Gastrocnemius medialis (tissue), 4 donors: ENCODE measurements around the gene CXCL5. TPM values are rescaled to one million over a fixed set of nuclear protein-coding genes. Genes with fewer than 3 reads are reported as not detected.

ENCODE experiments used
- ATAC-seq, 2 donors: fragments of 150-250 bp; one replicate each; pipeline ENCODE4 v1.9.1; 2016
- DNase-seq, 2 donors: peaks; one replicate each; pipeline ENCODE4 v3.0.0-alpha.2; 2019
- H3K27ac ChIP-seq, 4 donors: fragments of 200-600 bp; sonication (generic); 1 replicate in 1 of 4; 2 replicates in 3 of 4; pipeline ENCODE4 v1.5.1; 2016 to 2018; ENCODE audit warnings: mild to moderate bottlenecking in 2 of 4, moderate library complexity in 1 of 4
- H3K27me3 ChIP-seq, 3 donors: fragments of 200-600 bp; sonication (generic) in 2 of 3; 1 replicate in 1 of 3; 2 replicates in 2 of 3; pipeline versions ENCODE4 v1.5.1 to v1.6.0; 2016 to 2019; ENCODE audit warnings: mild to moderate bottlenecking in 1 of 3, moderate library complexity in 1 of 3
- H3K36me3 ChIP-seq, 2 donors: fragments of 200-600 bp; sonication (generic) in 1 of 2; one replicate each; pipeline ENCODE4 v1.5.1; 2017 to 2018
- H3K4me1 ChIP-seq, 2 donors: fragments of 200-600 bp; sonication (generic) in 1 of 2; one replicate each; pipeline ENCODE4 v1.5.1; 2016 to 2017; ENCODE audit warnings: mild to moderate bottlenecking in 2 of 2
- H3K4me3 ChIP-seq, 4 donors: fragments of 200-600 bp; sonication (generic) in 3 of 4; 1 replicate in 1 of 4; 2 replicates in 3 of 4; pipeline ENCODE4 v1.5.1; 2016 to 2019; ENCODE audit warnings: mild to moderate bottlenecking in 2 of 4
- H3K9me3 ChIP-seq, 3 donors: fragments of 200-600 bp; sonication (generic) in 2 of 3; 1 replicate in 1 of 3; 2 replicates in 2 of 3; pipeline ENCODE4 v1.5.1; 2016 to 2019
- CTCF ChIP-seq, 5 experiments: fragments of 450-650 bp in 3 of 5; fragments of 200-600 bp in 2 of 5; sonication (generic) in 2 of 5; IDR thresholded peaks in 4 of 5; conservative IDR thresholded peaks in 1 of 5; 1 replicate in 4 of 5; 2 replicates in 1 of 5; pipeline ENCODE4 v1.5.1; 2016 to 2019; ENCODE audit warnings: antibody characterized with exemption in 5 of 5, mild to moderate bottlenecking in 3 of 5, moderate library complexity in 3 of 5
- POLR2A ChIP-seq, 2 donors: fragments of 450-650 bp; IDR thresholded peaks; one replicate each; pipeline ENCODE4 v1.6.1; 2017; ENCODE audit warnings: antibody characterized with exemption in 2 of 2, mild to moderate bottlenecking in 2 of 2, moderate library complexity in 2 of 2
- in situ Hi-C, 4 donors: fragments of 200-750 bp; cut with MboI; loops; one replicate each; pipeline versions ENCODE4 v1.15.0 to v1.8.0; 2017; ENCODE audit warnings: low sequenced_read_pairs in 4 of 4
- intact Hi-C: fragments of 100-400 bp; cut with DNase I; formaldehyde crosslinking; loops from one replicate; pipeline ENCODE4 v1.15.1; 2023; ENCODE audit warnings: low total_unique reads
- total RNA-seq, 4 donors: library from RNA; depleted of rRNA; stranded (reverse); fragments of >200 nt; gene quantifications; one replicate each; pipeline versions ENCODE4 v1.1.0 to v1.2.3, GENCODE V29; 2016

The CXCL5 gene
- total RNA-seq, 4 donors from 2014 or later = 0.18 TPM; not detected in 3

GRCh38 chr4:73948990-73949706 is 49.3 kb downstream of the CXCL5 start:
- Histone ChIP-seq H3K4me3 (no peak overlapping the region), H3K9me3 (no peaks in the 10 kb centered on the region), H3K27ac (no peak overlapping the region), H3K36me3 (no peaks in the 10 kb centered on the region), H3K27me3 (peaks cover under 1 to 13% (median 8%) of the 10 kb centered on the region in 3 donors), H3K4me1 (peaks cover 0 to under 1% of the 10 kb centered on the region in 2 donors)
- intact Hi-C loops = no loop called here
- in situ Hi-C loops = no loop called here
- no peak for ATAC-seq
- no peak for DNase-seq
- no peak for TF ChIP-seq POLR2A (IDR thresholded peaks at IDR 0.05)
- no peak for TF ChIP-seq CTCF (IDR thresholded peaks at IDR 0.05 in 4 of 5, conservative IDR thresholded peaks at IDR 0.05 in 1 of 5)

- in situ Hi-C loops (no loop called here), intact Hi-C loops (no loop called here)
- H3K27ac ChIP-seq = no peak overlapping the region
- ATAC-seq (no peak), DNase-seq (no peak)
- H3K27me3 ChIP-seq = peaks cover 7 to 21% (median 15%) of the 10 kb centered on the region in 3 donors
- no peaks in the 10 kb centered on the region for H3K9me3 ChIP-seq
- H3K36me3 ChIP-seq = no peaks in the 10 kb centered on the region
- H3K4me1 ChIP-seq = peaks cover 0 to 5% of the 10 kb centered on the region in 2 donors
- no peak overlapping the region for H3K4me3 ChIP-seq
- TF ChIP-seq CTCF (IDR thresholded peaks at IDR 0.05 in 4 of 5, conservative IDR thresholded peaks at IDR 0.05 in 1 of 5) (no peak), POLR2A (IDR thresholded peaks at IDR 0.05) (no peak)
These were observed 50.2 kb downstream of the CXCL5 start for GRCh38 chr4:73948291-73948690.

GRCh38 chr4:73947239-73947985 is 51.1 kb downstream of the CXCL5 start:
- Histone ChIP-seq H3K4me3 (no peak overlapping the region), H3K9me3 (no peaks in the 10 kb centered on the region), H3K4me1 (peaks cover 0 to 5% of the 10 kb centered on the region in 2 donors), H3K27me3 (peaks cover 7 to 24% (median 15%) of the 10 kb centered on the region in 3 donors), H3K27ac (no peak overlapping the region), H3K36me3 (no peaks in the 10 kb centered on the region)
- TF ChIP-seq CTCF (IDR thresholded peaks at IDR 0.05 in 4 of 5, conservative IDR thresholded peaks at IDR 0.05 in 1 of 5) = no peak
- no peak for TF ChIP-seq POLR2A (IDR thresholded peaks at IDR 0.05)
- DNase-seq (no peak), ATAC-seq (no peak)
- in situ Hi-C loops (no loop called here), intact Hi-C loops (no loop called here)

- TF ChIP-seq CTCF (IDR thresholded peaks at IDR 0.05 in 4 of 5, conservative IDR thresholded peaks at IDR 0.05 in 1 of 5) (no peak), POLR2A (IDR thresholded peaks at IDR 0.05) (no peak)
- intact Hi-C loops = no loop called here
- no peaks in the 10 kb centered on the region for H3K36me3 ChIP-seq
- no peak for ATAC-seq
- no peaks in the 10 kb centered on the region for H3K9me3 ChIP-seq
- in situ Hi-C loops = no loop called here
- no peak for DNase-seq
- peaks cover 0 to 5% of the 10 kb centered on the region in 2 donors for H3K4me1 ChIP-seq
- no peak overlapping the region for H3K27ac ChIP-seq
- H3K4me3 ChIP-seq = no peak overlapping the region
- H3K27me3 ChIP-seq = peaks cover 7 to 24% (median 15%) of the 10 kb centered on the region in 3 donors
These were observed 52.6 kb downstream of the CXCL5 start for GRCh38 chr4:73945674-73946449.

Other genes starting within 250 kb of the CXCL5 start
- gene CXCL6, start 162.0 kb downstream of the CXCL5 start, total RNA-seq = 1 to 10 TPM in 1 of 4 donors, not detected in 3; 3.7 TPM
- gene PF4V1, start 145.4 kb downstream of the CXCL5 start, total RNA-seq = not detected
- gene CXCL1, start 129.3 kb downstream of the CXCL5 start, total RNA-seq = 1 to 10 TPM in 2 of 4 donors, not detected in 2; 2.7 to 3.2 TPM
- gene PF4, start 16.6 kb downstream of the CXCL5 start, total RNA-seq = not detected
- gene PPBP, start 10.5 kb downstream of the CXCL5 start, total RNA-seq = not detected
- under 1 TPM in 1 of 4 donors, not detected in 3; 0.84 TPM for gene CXCL3, start 40.0 kb upstream of the CXCL5 start, total RNA-seq
- gene CXCL2, start 100.5 kb upstream of the CXCL5 start, total RNA-seq = 10 to 100 TPM; 22.2 to 46.8 (median 30.5) TPM
- 10 to 100 TPM in 1 of 4 donors, 1 to 10 TPM in 3; 7.0 to 11.0 (median 7.8) TPM for gene MTHFD2L, start 159.4 kb upstream of the CXCL5 start, total RNA-seq